NT2/D1 (cell line): ENCODE measurements around the gene SLC27A6.

ENCODE experiments used
- DNase-seq: peaks from one replicate; pipeline ENCODE4 v3.0.0-alpha.2; 2011; ENCODE audit warnings: low read depth, low spot score
- H3K27me3 ChIP-seq: 2 replicates; pipeline ENCODE4 v1.6.0; 2011; ENCODE audit warnings: mild to moderate bottlenecking; ENCODE audit not compliant: insufficient read length, insufficient read depth
- H3K36me3 ChIP-seq: 2 replicates; pipeline ENCODE4 v1.6.1; 2011; ENCODE audit warnings: mild to moderate bottlenecking, low read length, mixed read lengths; ENCODE audit not compliant: insufficient read depth, insufficient read length
- H3K4me1 ChIP-seq: 2 replicates; pipeline ENCODE4 v1.5.1; 2011; ENCODE audit not compliant: insufficient read depth, insufficient read length
- H3K4me3 ChIP-seq: 2 replicates; pipeline ENCODE4 v1.5.1; 2011; ENCODE audit warnings: low read depth; ENCODE audit not compliant: insufficient read length
- H3K9ac ChIP-seq: 2 replicates; pipeline ENCODE4 v1.6.0; 2011; ENCODE audit warnings: low read depth; ENCODE audit not compliant: insufficient read length
- H3K9me3 ChIP-seq: 2 replicates; pipeline ENCODE4 v1.5.1; 2011; ENCODE audit warnings: mild to moderate bottlenecking, low read length; ENCODE audit not compliant: insufficient read depth
- SUZ12 ChIP-seq: IDR thresholded peaks from 2 replicates; pipeline ENCODE4 v1.6.1; 2011; ENCODE audit not compliant: insufficient read length, insufficient read depth; ENCODE audit errors: extremely low read depth
- YY1 ChIP-seq: IDR thresholded peaks from 2 replicates; pipeline ENCODE4 v1.6.1; 2011; ENCODE audit not compliant: insufficient read length, insufficient read depth
- ZNF274 ChIP-seq: IDR thresholded peaks from 2 replicates; pipeline ENCODE4 v1.6.1; 2011; ENCODE audit warnings: mild to moderate bottlenecking, low read depth, low read length

SLC27A6 gene

DNA sequence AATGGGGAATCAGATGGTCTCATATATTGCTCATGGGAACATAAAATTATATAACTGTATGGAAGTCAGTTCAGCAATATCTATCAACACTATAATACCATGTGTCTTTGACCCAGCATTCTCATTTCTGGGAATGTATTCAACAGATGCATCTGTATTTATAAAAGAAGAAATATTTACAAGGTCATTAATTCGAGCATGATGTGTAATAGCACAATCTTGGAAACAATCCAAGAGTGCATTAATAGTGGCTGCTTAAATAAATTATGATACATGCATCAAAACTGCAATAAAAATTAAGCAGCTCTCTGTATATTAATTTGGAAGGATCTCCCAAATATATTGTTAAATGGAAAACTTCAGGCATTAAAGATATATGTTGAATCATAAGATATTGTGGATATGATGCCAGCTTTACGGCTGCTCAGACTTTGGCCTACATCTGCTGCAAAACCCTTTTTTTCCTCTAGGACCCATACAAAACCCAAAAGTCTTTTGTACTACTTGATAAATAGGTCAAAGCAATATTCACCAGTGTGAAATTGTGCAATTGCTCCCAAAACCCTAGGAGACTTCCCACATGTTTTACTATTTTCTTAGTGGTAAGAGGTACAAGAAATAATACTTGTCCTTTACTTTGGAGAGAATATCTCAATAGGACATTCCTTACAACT lies 84.0 kb downstream of the SLC27A6 start:
- Histone ChIP-seq H3K36me3 (no peaks in the 10 kb centered on the region), H3K9me3 (no peaks in the 10 kb centered on the region), H3K4me1 (no peaks in the 10 kb centered on the region), H3K9ac (no peak overlapping the region), H3K4me3 (no peak overlapping the region), H3K27me3 (no peaks in the 10 kb centered on the region)
- DNase-seq, result no peak
- TF ChIP-seq SUZ12, result no peak
- TF ChIP-seq YY1, result no peak
- TF ChIP-seq ZNF274, result no peak

DNA sequence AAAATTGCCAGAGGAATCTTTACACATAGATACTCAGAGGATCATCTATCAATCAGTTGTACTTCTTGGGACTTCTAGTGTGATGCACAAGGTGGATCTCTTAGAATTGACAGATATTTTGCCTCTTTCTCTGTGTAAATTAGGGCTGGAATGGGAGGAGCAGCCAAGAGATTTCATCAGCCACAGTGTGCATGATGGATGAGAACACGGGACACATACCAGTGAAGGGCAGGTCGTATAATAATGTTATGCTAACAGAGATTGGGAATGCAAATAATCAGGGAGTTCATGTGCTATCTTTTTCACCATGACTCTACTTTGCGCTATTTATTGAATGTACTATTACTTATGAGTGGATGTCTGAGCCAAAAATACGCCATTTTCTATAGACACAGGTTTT lies 86.0 kb downstream of the SLC27A6 start:
- H3K4me1 ChIP-seq, result no peaks in the 10 kb centered on the region
- H3K27me3 ChIP-seq, result no peaks in the 10 kb centered on the region
- TF ChIP-seq ZNF274 (no peak), SUZ12 (no peak), YY1 (no peak)
- H3K9ac ChIP-seq, result no peak overlapping the region
- no peaks in the 10 kb centered on the region for H3K9me3 ChIP-seq
- H3K4me3 ChIP-seq, result no peak overlapping the region
- no peaks in the 10 kb centered on the region for H3K36me3 ChIP-seq
- no peak for DNase-seq

DNA sequence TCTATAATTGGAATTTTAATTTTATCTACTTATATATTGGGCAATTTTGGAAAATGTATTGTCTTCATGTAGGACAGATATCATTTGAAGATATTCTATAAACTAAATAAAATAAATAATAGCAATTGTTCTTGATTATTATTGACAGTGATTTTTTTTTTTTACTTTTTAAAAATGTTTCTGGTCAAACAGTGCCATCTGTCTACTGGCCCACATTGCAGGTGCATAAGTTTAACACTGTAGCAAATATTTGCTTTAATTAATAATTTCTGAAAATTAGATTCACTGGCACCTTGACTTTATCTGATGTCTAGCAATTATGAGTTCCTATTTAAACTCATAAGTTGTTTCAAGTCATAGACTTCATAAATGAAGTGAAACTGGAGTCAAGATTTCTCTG lies 88.2 kb downstream of the SLC27A6 start:
- Histone ChIP-seq H3K9me3 (no peaks in the 10 kb centered on the region), H3K4me3 (no peak overlapping the region), H3K4me1 (no peaks in the 10 kb centered on the region), H3K36me3 (no peaks in the 10 kb centered on the region), H3K27me3 (no peaks in the 10 kb centered on the region), H3K9ac (no peak overlapping the region)
- TF ChIP-seq SUZ12, result no peak
- TF ChIP-seq YY1, result no peak
- no peak for TF ChIP-seq ZNF274
- DNase-seq, result no peak

DNA sequence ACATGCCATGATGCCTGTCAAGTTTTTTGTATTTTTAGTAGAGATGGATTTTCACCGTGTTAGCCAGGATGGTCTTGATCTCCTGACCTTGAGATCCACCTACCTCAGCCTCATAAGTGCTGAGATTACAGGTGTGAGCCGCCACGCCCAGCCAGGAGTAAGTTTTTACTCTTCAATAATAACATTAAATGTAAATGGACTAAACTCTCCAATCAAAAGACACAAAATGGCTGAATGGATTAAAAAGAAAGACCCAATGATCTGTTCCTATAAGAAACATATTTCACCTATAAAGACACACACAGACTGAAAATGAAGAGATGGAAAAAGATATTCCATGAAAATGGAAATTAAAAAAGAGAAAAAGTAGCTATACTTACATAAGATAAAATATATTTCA lies 92.0 kb downstream of the SLC27A6 start:
- no peaks in the 10 kb centered on the region for H3K9me3 ChIP-seq
- H3K4me1 ChIP-seq, result no peaks in the 10 kb centered on the region
- H3K27me3 ChIP-seq, result no peaks in the 10 kb centered on the region
- H3K9ac ChIP-seq, result no peak overlapping the region
- no peak overlapping the region for H3K4me3 ChIP-seq
- no peak for DNase-seq
- no peaks in the 10 kb centered on the region for H3K36me3 ChIP-seq
- TF ChIP-seq SUZ12 (no peak), YY1 (no peak), ZNF274 (no peak)

DNA sequence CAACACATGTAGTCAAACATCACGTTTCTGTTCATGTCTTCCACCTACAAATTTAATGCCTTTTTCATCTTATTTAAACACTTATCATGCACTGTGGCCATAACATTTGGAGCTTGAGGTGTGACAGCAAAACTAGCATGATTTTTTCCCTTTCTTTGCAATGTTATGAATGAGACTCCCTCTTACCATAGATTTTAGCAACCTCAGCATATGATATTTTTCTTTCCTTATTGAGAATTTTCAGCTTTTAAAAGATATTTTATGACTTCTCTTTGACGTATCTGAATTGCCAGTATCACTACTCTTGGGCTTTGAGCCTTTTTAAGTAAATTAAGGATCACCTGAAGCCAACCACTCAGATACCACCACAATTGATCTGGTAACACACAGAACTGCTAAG lies 96.6 kb downstream of the SLC27A6 start:
- Histone ChIP-seq H3K36me3 (no peaks in the 10 kb centered on the region), H3K9me3 (no peaks in the 10 kb centered on the region), H3K4me1 (no peaks in the 10 kb centered on the region), H3K4me3 (no peak overlapping the region), H3K9ac (no peak overlapping the region), H3K27me3 (no peaks in the 10 kb centered on the region)
- no peak for TF ChIP-seq SUZ12
- no peak for TF ChIP-seq YY1
- TF ChIP-seq ZNF274, result no peak
- DNase-seq, result no peak

DNA sequence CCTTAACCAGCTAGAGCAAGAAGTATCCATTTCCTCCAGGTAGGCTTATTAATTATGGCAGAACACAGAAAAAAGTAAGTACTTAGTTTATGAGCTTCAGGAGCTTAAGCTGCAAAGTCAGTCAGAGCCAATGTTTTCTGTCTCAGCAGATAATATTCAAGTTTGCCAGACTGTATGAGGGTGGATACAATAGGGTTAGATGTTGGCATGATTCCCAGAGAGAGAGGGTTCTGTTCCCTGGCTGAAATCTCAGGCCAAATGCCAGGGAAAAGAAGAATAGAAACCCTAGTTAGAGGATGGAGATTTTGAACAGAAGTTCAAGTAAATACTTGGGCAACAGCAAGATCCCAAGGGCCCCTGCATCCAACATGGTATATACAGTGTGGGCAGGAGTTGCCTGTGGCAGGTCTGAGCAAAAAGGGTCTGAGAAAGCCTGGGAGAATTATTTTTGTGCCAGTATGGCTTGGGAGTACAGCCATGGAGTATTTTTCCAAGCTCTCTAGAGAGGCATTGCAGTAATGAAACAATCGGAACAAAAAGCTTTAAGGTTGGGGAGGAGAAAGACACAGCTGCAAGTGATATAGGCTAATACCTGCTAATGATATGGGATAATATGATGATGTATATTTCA lies 98.3 kb downstream of the SLC27A6 start:
- Histone ChIP-seq H3K4me3 (no peak overlapping the region), H3K9ac (no peak overlapping the region)
- no peak for DNase-seq

DNA sequence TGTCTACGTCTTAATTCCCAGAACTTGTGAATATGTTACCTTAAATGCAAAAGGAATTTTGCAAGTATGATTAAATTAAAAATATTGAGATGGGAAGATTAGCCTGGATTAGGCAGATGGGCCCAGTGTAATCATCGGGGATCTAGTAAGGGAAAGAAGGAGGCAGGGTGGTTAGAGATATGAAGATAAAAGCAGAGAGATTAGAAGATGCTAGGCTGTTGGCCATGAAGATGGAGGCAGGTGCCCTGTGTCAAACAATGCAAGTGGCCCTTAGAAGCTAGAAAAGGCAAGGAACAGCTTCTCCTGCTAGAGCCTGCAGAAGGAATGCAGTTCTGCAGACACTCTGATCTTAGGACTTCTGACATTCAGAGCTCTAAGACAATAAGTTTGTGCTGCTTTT lies 100.4 kb downstream of the SLC27A6 start:
- no peaks in the 10 kb centered on the region for H3K9me3 ChIP-seq
- DNase-seq, result no peak
- TF ChIP-seq ZNF274 (no peak), YY1 (no peak), SUZ12 (no peak)

More for the DNA sequence above, 98.3 kb downstream of the SLC27A6 start:
- Histone ChIP-seq H3K27me3 (no peaks in the 10 kb centered on the region), H3K9me3 (no peaks in the 10 kb centered on the region), H3K4me1 (no peaks in the 10 kb centered on the region), H3K36me3 (no peaks in the 10 kb centered on the region)
- TF ChIP-seq YY1 (no peak), SUZ12 (no peak), ZNF274 (no peak)

DNA sequence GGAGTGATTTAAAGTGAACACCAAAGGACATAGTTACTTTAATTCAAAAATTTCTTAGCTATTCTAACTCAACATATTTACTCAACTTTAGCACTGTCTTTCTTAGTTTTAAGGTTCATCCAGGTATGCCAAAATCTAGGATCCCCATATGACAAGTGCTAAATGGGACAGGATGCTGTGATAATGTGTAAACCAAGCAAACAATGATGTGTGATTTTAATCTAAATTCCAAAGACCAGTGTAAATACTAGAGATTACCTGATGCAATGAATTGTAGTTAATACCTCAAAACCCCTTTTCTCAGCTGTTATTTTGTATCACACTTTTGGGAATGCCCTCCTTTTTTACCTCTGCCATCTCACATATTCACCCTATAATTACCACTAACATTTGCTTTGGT lies 102.5 kb downstream of the SLC27A6 start:
- Histone ChIP-seq H3K4me3 (no peak overlapping the region), H3K27me3 (no peaks in the 10 kb centered on the region), H3K9me3 (no peaks in the 10 kb centered on the region), H3K36me3 (no peaks in the 10 kb centered on the region), H3K4me1 (no peaks in the 10 kb centered on the region), H3K9ac (no peak overlapping the region)
- no peak for DNase-seq
- TF ChIP-seq ZNF274, result no peak

More for the DNA sequence above, 100.4 kb downstream of the SLC27A6 start:
- Histone ChIP-seq H3K4me3 (no peak overlapping the region), H3K4me1 (no peaks in the 10 kb centered on the region), H3K9ac (no peak overlapping the region), H3K27me3 (no peaks in the 10 kb centered on the region), H3K36me3 (no peaks in the 10 kb centered on the region)
